Measurements from ENCODE around the gene SART1.

Gene SART1

GRCh38 chr11:65958291-65958690 lies 3.2 kb upstream of the SART1 start:
- Histone ChIP-seq H3K79me2 (ENCODE audit: insufficient read depth, low read length) (peaks cover 13% of the 10 kb centered on the region), H3K4me1 (ENCODE audit: insufficient read depth, low read length, severe bottlenecking) (peaks cover 27% of the 10 kb centered on the region), H3K9me2 (ENCODE audit: low read depth, low read length) (no peaks in the 10 kb centered on the region), H3K4me3 (ENCODE audit: low read depth, low read length, poor library complexity, severe bottlenecking) (no peak overlapping the region), H3K9ac (ENCODE audit: low read length) (no peak overlapping the region), H3K36me3 (ENCODE audit: insufficient read depth, low read length) (no peaks in the 10 kb centered on the region), H3K27me3 (ENCODE audit: insufficient read depth, low read length) (no peaks in the 10 kb centered on the region), H3K4me2 (ENCODE audit: low read length) (no peak overlapping the region), H3F3A (ENCODE audit: insufficient read depth, low read length) (no peaks in the 10 kb centered on the region; the same call in 1 of the 2 replicates), H3K27ac (ENCODE audit: low read depth, low read length, poor library complexity, severe bottlenecking) (no peak overlapping the region), H2AFZ (ENCODE audit: low read length) (no peak overlapping the region), H3K9me3 (ENCODE audit: low read length) (no peaks in the 10 kb centered on the region), H4K20me1 (ENCODE audit: insufficient read depth, low read length) (no peaks in the 10 kb centered on the region)
- no peak for TF ChIP-seq CTCF (IDR thresholded peaks at IDR 0.05; ENCODE audit: low read length)
- TF ChIP-seq EZH2 (IDR thresholded peaks at IDR 0.05; ENCODE audit: borderline replicate concordance, low read length), result no peak

- H3K9me2 ChIP-seq (ENCODE audit: low read depth, low read length), result no peaks in the 10 kb centered on the region
- H3K27me3 ChIP-seq (ENCODE audit: insufficient read depth, low read length), result no peaks in the 10 kb centered on the region
- no peaks in the 10 kb centered on the region; the same call in 1 of the 2 replicates for H3F3A ChIP-seq (ENCODE audit: insufficient read depth, low read length)
- H3K4me3 ChIP-seq (ENCODE audit: low read depth, low read length, poor library complexity, severe bottlenecking), result no peak overlapping the region
- no peak overlapping the region for H3K27ac ChIP-seq (ENCODE audit: low read depth, low read length, poor library complexity, severe bottlenecking)
- no peaks in the 10 kb centered on the region for H3K9me3 ChIP-seq (ENCODE audit: low read length)
- H4K20me1 ChIP-seq (ENCODE audit: insufficient read depth, low read length), result no peaks in the 10 kb centered on the region
- H3K79me2 ChIP-seq (ENCODE audit: insufficient read depth, low read length), result peaks cover 13% of the 10 kb centered on the region
- no peak overlapping the region for H3K9ac ChIP-seq (ENCODE audit: low read length)
- TF ChIP-seq EZH2 (IDR thresholded peaks at IDR 0.05; ENCODE audit: borderline replicate concordance, low read length) (no peak), CTCF (IDR thresholded peaks at IDR 0.05; ENCODE audit: low read length) (no peak)
- H3K4me1 ChIP-seq (ENCODE audit: insufficient read depth, low read length, severe bottlenecking), result peaks cover 33% of the 10 kb centered on the region
- peaks cover 2% of the 10 kb centered on the region; the same call in 1 of the 2 replicates for H3K36me3 ChIP-seq (ENCODE audit: insufficient read depth, low read length)
- no peak overlapping the region for H3K4me2 ChIP-seq (ENCODE audit: low read length)
- no peak overlapping the region for H2AFZ ChIP-seq (ENCODE audit: low read length)
These were observed 2.6 kb upstream of the SART1 start for GRCh38 chr11:65958774-65959420.

- Histone ChIP-seq H3K79me2 (ENCODE audit: insufficient read depth, low read length) (peaks cover 13% of the 10 kb centered on the region), H3K9me3 (ENCODE audit: low read length) (no peaks in the 10 kb centered on the region), H3K4me1 (ENCODE audit: insufficient read depth, low read length, severe bottlenecking) (peaks cover 33% of the 10 kb centered on the region), H3F3A (ENCODE audit: insufficient read depth, low read length) (no peaks in the 10 kb centered on the region; the same call in 1 of the 2 replicates), H3K9me2 (ENCODE audit: low read depth, low read length) (no peaks in the 10 kb centered on the region), H3K9ac (ENCODE audit: low read length) (peak overlapping the region; percentile 100), H3K4me3 (ENCODE audit: low read depth, low read length, poor library complexity, severe bottlenecking) (peak overlapping the region; percentile 100), H3K27me3 (ENCODE audit: insufficient read depth, low read length) (no peaks in the 10 kb centered on the region), H3K4me2 (ENCODE audit: low read length) (peak overlapping the region; percentile 99), H3K27ac (ENCODE audit: low read depth, low read length, poor library complexity, severe bottlenecking) (peak overlapping the region; percentile 70), H2AFZ (ENCODE audit: low read length) (0 out of 2 replicates have a peak overlapping the region, but pooled peaks have one; percentile 23), H4K20me1 (ENCODE audit: insufficient read depth, low read length) (no peaks in the 10 kb centered on the region), H3K36me3 (ENCODE audit: insufficient read depth, low read length) (peaks cover 22% of the 10 kb centered on the region)
- TF ChIP-seq CTCF (IDR thresholded peaks at IDR 0.05; ENCODE audit: low read length) (no peak), EZH2 (IDR thresholded peaks at IDR 0.05; ENCODE audit: borderline replicate concordance, low read length) (no peak)
These were observed 689 bp upstream of the SART1 start for GRCh38 chr11:65960824-65961266.

All from OCI-LY1 (cell line).